Activated effector memory CD4-positive, alpha-beta T cell treated with anti-CD3 and anti-CD28 coated beads, Interleukin-2, amount 50 U/mL, for 16 hours (primary cell): ENCODE data around the gene TIMM29.
A peak's percentile ranks its signal among the peaks of the same experiment; 100 is the strongest.
"Not testable (repeated sequence)": the region's sequence is repeated elsewhere in the genome, so short reads cannot be mapped to it uniquely, and the experiment has no call there.

Experiments
- DNase-seq: peaks from one replicate; pipeline ENCODE4 v3.0.0-alpha.2; 2020

Gene TIMM29

GRCh38 chr19:10913716-10914340 lies 14.8 kb upstream of the TIMM29 start:
- DNase-seq = no peak

GRCh38 chr19:10915130-10916091 lies 13.2 kb upstream of the TIMM29 start:
- no peak for DNase-seq

- no peak for DNase-seq
These were observed 12.0 kb upstream of the TIMM29 start for GRCh38 chr19:10916602-10917001.

- no peak for DNase-seq
These were observed 10.3 kb upstream of the TIMM29 start for GRCh38 chr19:10918359-10918758.

GRCh38 chr19:10919352-10920287 lies 9.0 kb upstream of the TIMM29 start:
- peak; percentile 53 for DNase-seq

GRCh38 chr19:10920288-10920655 lies 8.3 kb upstream of the TIMM29 start:
- peak; percentile 60 for DNase-seq

- peak; percentile 45 for DNase-seq
These were observed 7.8 kb upstream of the TIMM29 start for GRCh38 chr19:10920781-10921180.

GRCh38 chr19:10921199-10921909 lies 7.3 kb upstream of the TIMM29 start:
- peak; percentile 59 for DNase-seq

GRCh38 chr19:10921910-10922637 lies 6.5 kb upstream of the TIMM29 start:
- no peak for DNase-seq

GRCh38 chr19:10922638-10923014 lies 6.0 kb upstream of the TIMM29 start:
- DNase-seq = no peak

- DNase-seq = no peak
These were observed 5.1 kb upstream of the TIMM29 start for GRCh38 chr19:10923260-10924112.

- no peak for DNase-seq
These were observed 4.0 kb upstream of the TIMM29 start for GRCh38 chr19:10924597-10924996.

GRCh38 chr19:10927730-10928562 lies 665 bp upstream of the TIMM29 start:
- no peak for DNase-seq

GRCh38 chr19:10929402-10929794 lies 787 bp downstream of the TIMM29 start:
- no peak for DNase-seq

- DNase-seq = no peak
These were observed 6.9 kb downstream of the TIMM29 start for GRCh38 chr19:10935371-10936059.

- DNase-seq = no peak
These were observed 8.1 kb downstream of the TIMM29 start for GRCh38 chr19:10936661-10937084.

GRCh38 chr19:10941649-10942048 lies 13.0 kb downstream of the TIMM29 start:
- DNase-seq = not testable (repeated sequence)

- DNase-seq = not testable (repeated sequence)
These were observed 14.8 kb downstream of the TIMM29 start for GRCh38 chr19:10943412-10943811.

- no peak for DNase-seq
These were observed 16.7 kb downstream of the TIMM29 start for GRCh38 chr19:10945264-10945663.
